Fibroblast of skin of right biceps (primary cell): ENCODE results near the gene TCF4.
A peak's percentile ranks its signal among the peaks of the same experiment; 100 is the strongest.

ENCODE experiments used
- DNase-seq: peaks from one replicate; pipeline ENCODE4 v3.0.0-alpha.2; 2013

TCF4 gene

DNA sequence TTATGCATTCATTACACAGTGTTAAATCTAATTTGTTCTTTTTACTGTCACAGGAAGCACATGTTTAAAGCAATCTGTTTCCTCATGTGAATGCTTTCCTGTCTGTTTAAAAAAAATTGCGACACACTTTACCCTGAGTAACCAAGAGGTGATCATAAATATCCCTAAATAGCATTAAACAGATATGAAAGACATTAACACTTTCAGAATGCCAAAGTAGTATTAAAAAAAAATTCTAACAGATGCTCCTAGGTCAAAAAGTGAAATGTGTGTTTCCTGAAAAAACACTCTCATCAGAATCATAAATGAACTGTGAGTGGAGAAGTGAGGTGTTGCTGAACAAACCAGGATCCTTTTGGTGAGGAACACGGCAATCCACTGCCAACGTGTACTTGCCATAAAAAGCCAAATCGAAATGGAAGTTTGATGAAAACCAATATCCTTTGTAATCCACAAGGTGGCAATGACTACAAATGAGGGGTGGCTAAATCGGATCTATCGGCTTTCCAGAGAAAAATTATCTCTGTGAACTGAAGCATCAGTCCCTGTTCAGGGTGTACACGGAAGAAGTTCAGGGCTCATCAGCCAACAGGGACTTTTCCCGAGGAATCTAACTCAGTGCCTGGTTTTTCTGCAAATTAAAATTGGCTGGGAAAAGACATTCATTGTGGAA, 248.9 kb downstream of the TCF4 start:
- DNase-seq, result peak; percentile 62

DNA sequence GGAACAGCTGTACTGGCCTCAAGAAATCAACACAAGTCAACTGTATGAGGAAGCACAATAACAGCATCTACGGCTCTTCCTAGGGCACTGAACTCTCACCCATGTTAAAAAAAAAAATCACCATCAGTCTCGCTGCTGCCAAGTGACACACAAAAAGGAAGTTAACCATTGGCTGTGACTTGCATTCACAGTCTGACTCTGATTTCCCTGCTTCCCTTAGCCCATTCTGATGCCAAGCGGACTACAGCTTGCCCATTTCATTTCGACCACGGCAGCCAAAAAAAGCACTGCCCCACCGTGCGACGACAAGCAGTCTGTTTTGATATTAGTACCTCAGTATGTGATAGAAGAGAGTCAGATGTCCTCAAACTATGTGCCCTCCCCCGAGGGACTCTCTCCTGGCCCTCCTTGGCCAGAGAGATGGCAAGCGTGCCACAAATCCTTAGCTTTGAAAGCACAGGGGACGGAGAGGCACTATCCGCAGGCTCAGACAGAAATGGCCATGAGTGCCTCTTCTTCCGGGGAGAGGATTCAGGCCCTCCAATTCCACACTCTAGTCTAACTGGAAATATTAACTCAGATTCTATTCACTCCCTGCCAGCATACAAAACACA, 250.0 kb downstream of the TCF4 start:
- no peak for DNase-seq

DNA sequence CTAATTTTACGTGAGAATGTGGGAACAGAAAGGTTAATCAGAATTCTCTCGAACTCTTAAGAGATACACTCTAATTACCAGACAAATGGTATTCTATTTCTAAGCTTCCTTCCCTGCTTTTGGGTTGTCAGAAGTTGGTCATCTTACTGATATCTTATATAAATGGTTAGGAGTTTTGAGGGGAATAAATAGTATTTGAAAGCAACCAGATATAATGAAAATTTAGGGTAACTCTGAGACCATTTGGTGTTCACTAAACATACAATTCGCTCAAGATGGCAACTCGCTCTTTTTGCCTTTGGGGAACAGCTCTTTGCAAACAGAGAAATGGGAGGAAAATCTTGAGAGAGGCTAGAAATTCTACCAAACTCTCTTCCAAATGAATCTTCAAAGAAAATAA, 250.9 kb downstream of the TCF4 start:
- DNase-seq, result no peak

DNA sequence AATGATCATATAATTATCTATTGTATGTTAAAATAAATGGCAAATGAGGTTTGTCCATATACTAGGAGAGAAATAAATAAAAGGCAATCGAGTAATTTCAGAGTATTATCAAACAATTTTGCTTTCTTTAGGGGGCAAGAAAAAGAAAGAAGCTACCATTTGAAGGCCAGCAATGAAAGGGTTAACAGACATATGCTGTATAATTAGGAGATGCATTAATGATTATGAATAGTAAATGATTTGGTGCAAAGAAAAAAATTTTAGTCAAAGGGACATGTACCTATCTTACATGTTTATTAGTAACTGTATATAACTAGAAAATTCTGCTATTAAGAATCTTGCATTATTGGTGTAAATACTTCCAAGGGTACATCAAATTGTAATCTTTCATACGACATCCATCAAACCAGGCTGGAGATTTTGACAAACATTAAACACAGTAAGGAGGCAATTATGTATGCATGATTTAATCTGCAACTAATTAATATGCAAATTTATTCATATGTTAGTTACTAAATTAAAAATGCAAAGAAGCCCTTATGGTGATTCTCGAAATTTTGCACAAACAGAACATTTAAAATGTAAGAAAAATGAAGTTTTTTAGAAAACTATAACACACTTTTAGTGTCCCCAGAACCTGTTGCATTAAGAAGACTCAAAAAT, 251.4 kb downstream of the TCF4 start:
- no peak for DNase-seq

DNA sequence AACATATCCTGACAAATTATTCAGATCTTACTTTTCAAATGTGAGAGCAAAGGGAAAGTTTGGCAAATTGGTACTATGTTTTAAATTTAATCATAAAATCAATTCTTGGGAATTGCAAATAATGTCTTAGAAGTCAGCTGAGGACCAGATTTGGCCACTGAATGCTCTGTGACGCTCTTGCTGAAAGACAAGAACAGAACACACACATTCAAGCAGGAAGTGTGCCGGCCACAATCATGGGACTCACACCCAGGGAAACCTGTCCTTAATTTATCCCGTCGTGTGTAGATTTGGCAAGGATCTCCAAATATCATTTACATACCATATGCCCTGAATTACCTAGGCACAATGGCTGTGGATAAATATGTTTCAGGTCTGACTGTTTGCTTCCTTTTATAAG, 253.1 kb downstream of the TCF4 start:
- DNase-seq, result peak; percentile 46

DNA sequence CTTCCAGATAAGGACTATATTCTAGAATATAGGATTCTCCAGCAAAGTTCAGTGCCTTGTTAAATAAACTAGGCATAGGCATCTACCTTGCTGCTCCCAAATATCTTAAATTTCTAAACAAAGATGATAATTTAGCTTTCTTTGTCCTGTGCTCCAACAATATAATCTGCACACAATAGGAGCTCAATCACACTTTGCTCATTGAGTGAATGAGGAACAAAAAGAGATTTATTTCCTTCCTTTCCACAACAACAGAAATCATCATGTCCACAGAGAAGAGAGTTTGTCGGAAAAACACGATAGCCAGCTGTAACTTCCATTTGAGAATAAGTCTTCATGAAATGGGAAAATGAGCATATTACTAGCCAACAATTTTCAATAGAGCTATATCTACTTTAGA, 256.7 kb downstream of the TCF4 start:
- DNase-seq, result no peak

DNA sequence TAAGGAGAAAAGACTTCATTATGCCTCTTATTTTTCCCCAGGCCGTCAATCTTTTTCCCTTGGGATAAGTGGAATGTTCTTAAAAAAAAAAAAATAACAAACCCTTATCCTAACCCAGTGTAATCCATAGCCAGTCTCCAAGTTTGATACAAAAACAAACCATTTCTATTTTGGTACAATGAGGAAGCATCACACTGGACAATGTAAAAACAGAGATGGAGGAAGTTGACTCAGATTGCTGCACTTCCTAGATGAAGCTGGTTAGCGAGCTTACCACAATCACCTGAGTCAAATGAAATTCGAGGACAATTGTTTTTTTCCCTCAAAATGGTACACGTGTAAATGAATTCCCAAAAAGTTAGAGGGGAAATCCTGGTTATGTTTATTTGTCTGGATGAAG, 259.7 kb downstream of the TCF4 start:
- peak; percentile 86 for DNase-seq

DNA sequence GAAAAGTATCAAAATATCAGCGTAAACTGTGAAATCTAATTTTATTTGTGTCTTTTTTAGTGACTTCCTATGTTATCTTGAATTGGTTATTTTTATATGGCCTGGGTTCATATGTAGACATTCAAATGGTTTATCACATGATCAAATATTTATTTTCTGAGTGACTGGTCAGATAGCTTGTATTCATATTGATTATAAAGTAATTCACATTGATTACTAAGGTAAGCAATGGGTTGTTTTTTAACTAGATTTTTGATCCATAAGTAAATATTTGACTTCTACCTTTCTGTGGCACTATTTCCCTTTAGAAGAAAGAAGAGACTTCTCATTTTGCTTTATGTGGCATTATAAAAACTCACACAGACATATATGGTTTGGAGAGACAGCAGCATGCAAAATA, 260.5 kb downstream of the TCF4 start:
- no peak for DNase-seq

DNA sequence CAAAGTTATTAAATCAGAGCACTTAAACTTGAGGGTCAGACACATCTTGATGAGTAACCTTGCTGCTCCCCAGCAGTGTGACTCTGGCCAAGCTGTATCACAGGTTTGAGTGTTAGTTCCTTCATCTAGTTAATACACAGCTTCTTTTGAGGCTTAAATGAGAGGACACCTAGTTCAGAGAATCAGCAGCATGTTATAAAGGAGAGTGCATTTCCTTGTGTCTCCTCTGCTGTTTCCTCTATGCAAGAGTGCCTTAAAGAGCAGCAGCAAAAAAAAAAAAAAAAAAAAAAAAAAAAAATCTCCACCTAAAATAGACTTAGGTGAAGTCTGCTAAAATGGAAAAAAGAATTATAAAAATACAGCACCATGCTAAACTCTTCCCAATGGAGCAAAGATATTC, 261.9 kb downstream of the TCF4 start:
- DNase-seq, result no peak

DNA sequence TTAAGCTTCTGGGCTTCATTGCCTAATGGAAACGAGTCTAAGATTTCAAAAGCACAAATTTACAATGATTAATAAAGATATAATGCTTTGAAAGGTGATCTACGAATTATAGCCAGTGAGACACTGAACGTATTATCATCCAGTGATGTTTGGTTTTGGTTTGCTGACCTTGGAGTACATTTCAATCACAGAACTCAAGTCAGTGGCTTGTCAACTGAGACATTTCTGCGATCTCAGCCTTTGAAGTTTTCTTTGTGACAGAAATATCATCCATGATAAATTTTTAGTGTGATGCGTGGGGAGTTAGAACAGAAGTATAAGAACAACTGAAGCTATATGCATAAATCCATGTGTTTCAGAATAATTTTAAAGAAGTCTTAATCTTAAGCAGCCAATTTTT, 263.8 kb downstream of the TCF4 start:
- no peak for DNase-seq

DNA sequence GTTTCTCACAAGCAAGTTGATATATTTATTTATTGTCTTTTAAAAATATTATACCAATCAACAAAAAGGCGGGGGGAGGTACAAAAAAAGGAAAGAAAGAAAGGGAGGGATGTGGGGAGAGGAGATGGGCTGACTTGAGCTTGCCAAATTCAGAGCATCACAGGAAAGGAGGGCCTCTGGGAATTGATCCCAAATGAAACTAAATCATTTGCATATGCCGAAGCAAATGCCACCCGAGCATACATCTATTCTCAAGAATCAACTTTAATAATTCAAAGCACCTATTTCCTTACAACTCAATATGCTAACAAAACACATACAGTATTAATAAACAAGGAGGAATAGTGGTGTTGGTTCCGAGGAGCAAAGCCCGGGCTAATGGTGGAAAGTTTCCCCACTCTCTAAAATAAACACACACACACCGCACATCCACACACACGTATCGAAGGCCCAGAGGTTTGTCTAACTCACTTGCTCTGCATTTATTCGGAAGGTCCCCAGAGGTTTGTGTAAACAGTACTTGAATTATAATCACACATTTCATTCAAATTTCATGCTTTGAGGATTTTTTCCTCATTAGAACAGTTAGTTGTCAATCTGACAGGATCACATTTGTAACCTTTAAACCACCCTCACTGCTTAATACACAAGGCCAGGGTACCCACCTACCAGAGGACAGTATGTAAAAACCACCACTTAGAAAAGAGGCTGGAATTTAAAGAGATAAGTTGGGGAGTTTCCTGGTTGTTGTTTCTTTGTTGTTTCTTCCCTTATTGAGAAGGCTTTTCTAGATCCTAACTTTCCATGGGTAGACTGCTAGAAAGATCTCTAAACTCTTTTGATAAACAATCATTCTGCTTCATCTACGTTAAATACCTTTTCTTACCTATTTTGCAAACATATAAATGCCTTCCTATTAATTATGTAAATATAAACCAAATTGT, 264.7 kb downstream of the TCF4 start:
- DNase-seq, result peak; percentile 70

DNA sequence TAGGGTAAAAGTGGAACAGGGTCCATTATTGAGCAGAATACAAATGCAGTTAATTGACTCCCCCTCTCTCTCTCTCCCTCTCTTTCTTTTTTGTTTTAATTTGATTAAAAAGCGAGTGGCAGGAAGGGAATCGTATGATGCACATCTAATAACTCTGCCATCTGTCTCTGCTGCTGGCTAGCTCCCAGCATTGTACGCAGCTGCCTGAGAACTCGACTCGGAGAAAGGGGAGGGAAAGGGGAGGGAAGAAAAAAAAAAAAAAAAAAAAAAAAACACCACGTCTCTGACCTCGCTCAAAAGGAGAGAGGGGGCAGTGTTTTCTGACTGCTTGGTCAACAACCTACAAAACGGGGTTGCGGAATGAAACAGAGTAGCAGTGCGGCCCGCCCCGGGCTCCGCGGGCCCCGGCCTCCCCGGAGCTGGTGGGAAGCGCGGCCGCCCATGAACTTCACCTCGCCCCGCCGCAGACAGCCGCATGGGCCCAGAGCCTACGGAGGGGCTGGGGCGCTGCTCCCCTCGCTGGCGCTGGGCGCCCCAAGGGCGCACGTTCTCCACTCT, 265.7 kb downstream of the TCF4 start:
- peak; percentile 97 for DNase-seq

DNA sequence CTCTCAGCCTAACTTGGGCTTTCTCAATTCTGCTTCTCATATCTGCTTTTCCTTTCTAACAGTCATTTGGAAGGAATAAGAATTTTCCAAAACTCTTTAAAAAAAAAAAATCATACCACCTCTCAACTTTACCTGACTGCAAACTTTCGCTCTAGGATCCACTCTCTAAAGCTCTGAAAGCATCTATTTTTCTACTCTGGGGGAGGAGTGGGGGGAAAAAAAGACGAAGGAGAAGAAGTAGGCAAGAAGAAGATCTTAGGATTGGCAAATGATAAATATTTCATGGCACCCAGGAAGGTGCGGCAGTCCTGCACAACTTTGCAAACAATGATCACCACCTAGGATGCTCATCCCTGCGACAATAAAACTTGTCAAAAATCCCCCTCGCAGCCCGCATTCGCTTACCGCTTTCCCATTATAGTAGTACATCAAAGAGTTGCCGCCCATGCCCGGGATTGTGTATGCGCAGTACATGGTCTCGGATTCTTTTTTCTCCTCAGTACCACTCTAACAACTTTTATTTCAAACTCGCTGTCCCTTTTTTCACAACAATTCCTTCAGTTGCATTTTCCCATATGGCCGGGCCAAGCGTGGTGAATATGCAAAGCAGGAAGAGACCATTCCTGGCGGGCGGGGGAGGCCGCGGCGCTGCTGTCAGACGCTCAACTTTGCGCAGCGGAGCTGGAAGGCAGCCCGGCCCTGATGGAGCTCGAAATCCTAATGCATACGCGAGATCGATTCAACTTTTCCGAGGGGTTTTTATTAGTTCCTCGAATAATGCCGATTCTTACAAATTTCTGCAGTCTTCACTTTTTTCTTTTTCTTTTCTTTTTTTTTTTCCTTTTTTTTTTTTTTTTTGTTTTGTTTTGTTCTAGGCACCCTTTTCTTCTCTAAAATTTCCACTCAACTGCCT, 266.5 kb downstream of the TCF4 start:
- DNase-seq, result peak; percentile 95

DNA sequence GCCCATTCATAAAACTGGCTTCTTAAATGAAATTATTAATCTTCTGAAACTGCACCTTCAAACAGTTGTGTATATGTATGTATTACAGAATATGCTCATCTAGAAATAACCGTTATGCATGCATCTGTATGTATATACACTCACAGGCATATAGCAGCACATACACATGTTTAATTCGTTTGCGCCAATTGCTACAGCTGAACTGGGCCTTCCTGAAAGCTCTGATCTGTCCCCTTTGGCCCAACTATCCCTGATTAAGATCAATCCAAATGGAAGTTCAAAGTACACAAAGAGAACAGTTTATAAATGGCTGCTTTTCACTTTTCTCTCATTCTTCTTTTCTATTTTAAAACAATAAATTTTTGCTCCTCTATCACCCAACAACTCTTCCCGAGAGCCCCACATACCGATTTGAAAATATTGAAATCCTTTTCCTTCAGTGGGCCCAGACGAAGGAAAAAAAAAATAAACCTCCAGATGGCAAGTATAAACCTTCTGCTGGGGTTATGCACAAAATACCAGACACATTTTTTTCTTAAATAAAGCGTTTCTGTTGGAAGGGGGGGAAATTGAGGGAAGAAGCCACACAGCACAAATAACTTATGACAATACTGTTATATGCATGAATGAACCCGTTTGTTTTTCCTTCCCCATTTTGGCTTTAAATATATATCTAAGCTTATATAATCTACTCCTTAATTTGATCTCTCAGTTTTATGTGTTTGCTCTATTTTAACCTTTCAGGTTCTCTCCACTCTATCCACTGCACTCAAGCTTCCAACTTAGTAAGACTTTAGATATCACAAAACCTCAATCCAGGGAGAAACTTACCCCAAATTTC, 267.3 kb downstream of the TCF4 start:
- peak; percentile 55 for DNase-seq

DNA sequence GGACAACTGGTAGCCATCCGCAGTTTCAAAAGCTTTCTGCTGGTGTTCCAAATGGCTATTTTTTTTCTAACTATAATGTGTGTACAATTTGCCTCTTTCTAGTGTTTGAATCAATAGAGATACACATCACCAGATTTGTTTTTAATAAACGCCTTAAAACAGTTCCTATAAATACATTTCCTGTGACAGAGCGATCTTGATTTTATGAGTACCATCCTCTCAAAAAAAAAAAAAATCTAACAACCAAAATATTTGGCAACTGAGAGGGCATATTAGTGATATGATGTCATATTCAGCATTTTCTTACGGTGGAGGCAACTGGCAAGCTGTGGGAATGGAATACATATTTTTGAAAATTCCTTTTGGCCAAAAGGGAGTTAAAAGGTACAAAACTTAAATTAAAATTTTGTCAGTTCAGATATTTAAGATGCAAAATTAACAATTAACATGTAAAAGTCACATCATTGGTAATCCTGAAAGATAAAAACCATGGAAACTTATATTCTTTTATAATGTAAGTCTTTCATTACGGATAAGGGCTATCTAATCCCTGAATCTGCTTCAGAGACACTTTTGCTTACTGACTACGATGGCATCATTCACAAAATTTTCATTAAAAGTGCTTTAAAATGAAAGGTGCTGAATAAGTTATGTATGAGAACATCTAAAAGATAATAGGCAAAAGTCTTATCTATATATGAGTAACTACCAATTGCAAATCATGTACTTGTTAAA, 268.4 kb downstream of the TCF4 start:
- peak; percentile 80 for DNase-seq

DNA sequence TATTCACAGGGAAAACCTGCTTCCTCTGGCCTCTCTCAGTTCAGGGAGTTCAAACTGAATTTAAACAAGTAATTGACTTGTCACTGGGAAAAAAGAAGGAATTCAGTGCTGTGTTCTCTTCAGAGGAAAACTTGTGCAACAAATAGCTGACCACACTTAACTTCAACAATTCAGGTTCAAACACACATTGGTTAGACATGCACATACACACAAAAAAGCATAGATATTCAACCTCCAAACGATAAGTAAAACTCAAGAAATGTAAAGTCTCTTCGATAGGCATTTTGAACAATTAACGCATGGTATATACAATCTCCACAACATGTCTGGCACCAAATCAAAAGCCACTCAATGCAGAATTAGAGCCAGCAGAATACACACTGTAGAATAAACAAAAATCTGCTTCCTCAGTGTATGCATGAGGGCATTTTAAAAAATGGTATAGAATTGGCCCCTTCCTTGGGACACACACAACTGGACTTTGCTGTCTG, 269.0 kb downstream of the TCF4 start:
- DNase-seq, result peak; percentile 60

DNA sequence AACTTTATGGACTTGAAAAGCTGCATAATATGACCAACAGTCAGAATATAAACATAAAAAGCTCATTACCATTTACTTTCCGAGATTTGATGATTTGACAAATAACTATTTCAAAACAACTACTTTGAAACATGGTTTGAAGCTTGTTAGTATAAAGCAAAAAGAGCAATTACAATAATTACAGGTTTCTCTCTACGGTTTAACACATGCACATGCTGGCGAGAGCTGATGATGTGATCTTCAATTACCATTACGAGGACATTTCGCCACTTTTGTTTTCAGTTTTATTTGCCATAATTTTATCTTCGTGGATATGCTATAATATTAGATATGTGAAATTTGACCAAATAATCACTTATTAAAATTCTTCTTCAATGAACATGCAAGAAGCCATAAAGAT, 270.1 kb downstream of the TCF4 start:
- no peak for DNase-seq

DNA sequence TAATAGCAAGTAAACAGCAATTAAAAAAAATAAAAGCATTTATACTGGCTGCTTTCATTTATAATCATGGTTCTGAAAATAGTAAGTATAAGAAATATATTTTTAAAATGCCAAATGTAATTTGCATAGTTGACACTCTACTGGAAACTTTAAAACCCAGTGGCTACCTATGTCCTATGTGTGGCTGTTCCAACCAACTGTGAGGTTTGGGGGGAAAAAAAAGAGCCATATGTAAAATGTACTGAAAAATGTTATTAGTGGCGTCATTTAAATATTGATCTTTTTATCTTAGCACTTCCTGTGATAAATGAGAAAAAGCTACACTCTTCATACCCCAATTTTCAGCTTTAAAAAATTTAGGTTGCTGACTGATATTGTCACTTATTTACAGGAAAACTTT, 270.7 kb downstream of the TCF4 start:
- DNase-seq, result no peak

DNA sequence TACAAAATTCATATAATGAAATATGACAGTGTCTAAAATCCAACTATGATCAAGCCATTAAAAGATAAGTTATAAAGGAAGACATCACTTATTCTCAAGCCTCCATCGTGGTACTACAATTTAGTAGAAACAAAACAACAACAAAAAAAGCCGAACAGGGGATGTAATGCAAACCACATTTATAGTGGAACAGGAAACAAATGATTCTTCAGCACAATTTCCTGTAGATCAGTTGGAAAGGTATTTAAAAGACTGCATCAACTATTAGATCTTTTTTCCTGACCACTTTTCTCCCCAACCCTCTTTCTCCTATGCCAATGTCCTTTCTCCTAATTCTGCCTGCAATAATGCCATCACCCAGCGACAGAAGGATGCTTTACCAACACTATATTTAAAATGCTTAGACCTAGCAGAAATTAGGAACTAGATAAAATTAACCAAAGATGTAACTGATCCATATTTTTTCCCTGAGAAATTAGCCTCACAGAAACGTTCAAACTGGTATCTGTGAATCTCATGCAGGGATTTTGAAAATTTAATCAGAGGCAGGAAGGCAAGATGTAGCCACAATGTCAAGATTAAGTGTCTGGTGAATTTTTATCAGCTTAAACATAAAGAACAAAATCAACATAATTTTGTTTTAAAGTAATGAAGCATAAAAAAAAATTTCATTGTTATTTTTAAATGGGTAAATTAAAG, 271.4 kb downstream of the TCF4 start:
- peak; percentile 36 for DNase-seq
